H9 (cell line): ENCODE measurements around the gene TMEM240. TPM values are rescaled to one million over a fixed set of nuclear protein-coding genes. Genes with fewer than 3 reads are reported as not detected.

Experiments used
- DNase-seq: peaks from one replicate; pipeline ENCODE4 v3.0.0-alpha.2; 2017
- H2AFZ ChIP-seq: one replicate; pipeline ENCODE4 v1.6.1; 2013; ENCODE audit warnings: mild to moderate bottlenecking, low read length, control low read depth, moderate library complexity
- H2AK5ac ChIP-seq: 2 replicates; pipeline ENCODE4 v1.6.1; 2013; ENCODE audit warnings: low read length, control low read depth, mixed read lengths; ENCODE audit not compliant: insufficient read length
- H2BK120ac ChIP-seq: one replicate; pipeline ENCODE4 v1.6.1; 2013; ENCODE audit warnings: low read depth, mild to moderate bottlenecking, low read length, control low read depth, inconsistent platforms; ENCODE audit not compliant: poor library complexity, severe bottlenecking
- H2BK12ac ChIP-seq: 2 replicates; pipeline ENCODE4 v1.6.1; 2013; ENCODE audit warnings: low read length, control low read depth, mixed read lengths, low read depth; ENCODE audit not compliant: insufficient read length
- H2BK15ac ChIP-seq: 2 replicates; pipeline ENCODE4 v1.6.1; 2013; ENCODE audit warnings: low read depth, low read length, control low read depth
- H2BK20ac ChIP-seq: one replicate; pipeline ENCODE4 v1.6.1; 2013; ENCODE audit warnings: low read depth, mild to moderate bottlenecking, low read length, control low read depth, inconsistent platforms; ENCODE audit not compliant: poor library complexity, severe bottlenecking
- H2BK5ac ChIP-seq: 2 replicates; pipeline ENCODE4 v1.6.1; 2013; ENCODE audit warnings: low read length, control low read depth, mixed read lengths; ENCODE audit not compliant: insufficient read length
- H3K14ac ChIP-seq: 2 replicates; pipeline ENCODE4 v1.6.1; 2013; ENCODE audit warnings: low read length, control low read depth; ENCODE audit not compliant: insufficient read depth
- H3K18ac ChIP-seq: 2 replicates; pipeline ENCODE4 v1.6.1; 2013; ENCODE audit warnings: low read depth, mild to moderate bottlenecking, mixed read lengths, low read length, control low read depth; ENCODE audit not compliant: insufficient read length
- H3K23ac ChIP-seq: 2 replicates; pipeline ENCODE4 v1.6.1; 2013; ENCODE audit warnings: low read length, control low read depth, mixed read lengths, low read depth; ENCODE audit not compliant: insufficient read length
- H3K23me2 ChIP-seq: 2 replicates; pipeline ENCODE4 v1.6.1; 2013; ENCODE audit warnings: low read depth, mild to moderate bottlenecking, mixed read lengths, low read length, control low read depth; ENCODE audit not compliant: insufficient read length, poor library complexity, severe bottlenecking
- H3K27ac ChIP-seq: 2 replicates; pipeline ENCODE4 v1.5.1; 2013; ENCODE audit warnings: low read length, control low read depth, mixed read lengths, low read depth; ENCODE audit not compliant: insufficient read length
- H3K27me3 ChIP-seq: 2 replicates; pipeline ENCODE4 v1.6.1; 2013; ENCODE audit warnings: low read length, control low read depth, inconsistent platforms; ENCODE audit not compliant: insufficient read depth
- H3K4ac ChIP-seq: 2 replicates; pipeline ENCODE4 v1.6.1; 2013; ENCODE audit warnings: low read depth, mild to moderate bottlenecking, control low read depth, inconsistent platforms, low read length, moderate library complexity
- H3K4me1 ChIP-seq: 2 replicates; pipeline ENCODE4 v1.6.1; 2013; ENCODE audit warnings: low read length, control low read depth, inconsistent platforms; ENCODE audit not compliant: insufficient read depth
- H3K4me2 ChIP-seq: 2 replicates; pipeline ENCODE4 v1.6.1; 2013; ENCODE audit warnings: low read length, control low read depth, mixed read lengths; ENCODE audit not compliant: insufficient read length, insufficient read depth
- H3K56ac ChIP-seq: 2 replicates; pipeline ENCODE4 v1.6.1; 2013; ENCODE audit warnings: low read depth, mild to moderate bottlenecking, mixed read lengths, low read length, control low read depth; ENCODE audit not compliant: insufficient read length
- H3K79me1 ChIP-seq: 2 replicates; pipeline ENCODE4 v1.6.1; 2013; ENCODE audit warnings: low read depth, mild to moderate bottlenecking, moderate library complexity, low read length, control low read depth, inconsistent platforms; ENCODE audit not compliant: insufficient read depth, poor library complexity, severe bottlenecking
- H3K79me2 ChIP-seq: 2 replicates; pipeline ENCODE4 v1.6.1; 2013; ENCODE audit warnings: low read length, control low read depth, inconsistent platforms; ENCODE audit not compliant: insufficient read depth
- H3K9ac ChIP-seq: 2 replicates; pipeline ENCODE4 v1.6.1; 2013; ENCODE audit warnings: low read length, control low read depth, mixed read lengths; ENCODE audit not compliant: insufficient read length; ENCODE audit errors: extremely low read depth
- H3K9me3 ChIP-seq: one replicate; pipeline ENCODE4 v1.6.1; 2013; ENCODE audit warnings: low read depth, low read length, inconsistent platforms; ENCODE audit not compliant: control insufficient read depth
- H3T11ph ChIP-seq: one replicate; pipeline ENCODE4 v1.6.1; 2013; ENCODE audit warnings: mild to moderate bottlenecking, low read length, control low read depth, inconsistent platforms
- H4K20me1 ChIP-seq: one replicate; pipeline ENCODE4 v1.6.1; 2013; ENCODE audit not compliant: control insufficient read depth, insufficient read length, insufficient read depth
- H4K5ac ChIP-seq: 2 replicates; pipeline ENCODE4 v1.6.1; 2013; ENCODE audit warnings: low read depth, mild to moderate bottlenecking, mixed read lengths, low read length, control low read depth; ENCODE audit not compliant: insufficient read length
- H4K8ac ChIP-seq: replicated peaks from 2 replicates; pipeline ENCODE4 v1.6.1; 2013; ENCODE audit warnings: low read length, control low read depth, mixed read lengths, low read depth; ENCODE audit not compliant: insufficient read length
- H4K91ac ChIP-seq: 2 replicates; pipeline ENCODE4 v1.6.1; 2013; ENCODE audit warnings: low read depth, mild to moderate bottlenecking, moderate library complexity, mixed read lengths, low read length, control low read depth; ENCODE audit not compliant: insufficient read length
- H3K27ac Mint-ChIP-seq, 3 experiments: 2 replicates in 2 of 3; 3 replicates in 1 of 3; pipeline ENCODE4 v1.8.0; 2020 to 2021; ENCODE audit warnings: mixed read lengths in 3 of 3, mild to moderate bottlenecking in 1 of 3, moderate library complexity in 1 of 3
- H3K27me3 Mint-ChIP-seq: 2 replicates; pipeline ENCODE4 v1.8.0; 2021; ENCODE audit warnings: low read depth, mild to moderate bottlenecking, moderate library complexity, mixed read lengths
- H3K36me3 Mint-ChIP-seq, 3 experiments: 2 replicates in 2 of 3; 3 replicates in 1 of 3; pipeline ENCODE4 v1.8.0; 2020 to 2021; ENCODE audit warnings: low read depth in 3 of 3, mixed read lengths in 3 of 3; ENCODE audit not compliant: insufficient read depth in 1 of 3
- H3K4me1 Mint-ChIP-seq, 2 experiments: 2 replicates each; pipeline ENCODE4 v1.8.0; 2020; ENCODE audit warnings: mixed read lengths in 2 of 2
- H3K4me3 Mint-ChIP-seq, 2 experiments: 2 replicates in 1 of 2; 3 replicates in 1 of 2; pipeline ENCODE4 v1.8.0; 2020 to 2021; ENCODE audit warnings: mild to moderate bottlenecking in 2 of 2, mixed read lengths in 2 of 2, moderate library complexity in 1 of 2
- H3K9me3 Mint-ChIP-seq, 2 experiments: 2 replicates in 1 of 2; 3 replicates in 1 of 2; pipeline ENCODE4 v1.8.0; 2020; ENCODE audit warnings: mild to moderate bottlenecking in 2 of 2, mixed read lengths in 2 of 2, moderate library complexity in 1 of 2
- CTCF ChIP-seq: fragments of 200-600 bp; sonication (generic); conservative IDR thresholded peaks from 3 replicates; pipeline ENCODE4 v1.8.0; 2021; ENCODE audit warnings: antibody characterized with exemption, mild to moderate bottlenecking
- WGBS: extraction: QIAGEN DNeasy Blood & Tissue Kit; methylation state at CpG from one replicate; pipeline ENCODE4 v1.1.7; 2013; ENCODE audit warnings: missing lambda C conversion rate, low lambda C conversion rate, mixed read lengths; ENCODE audit not compliant: insufficient read length; ENCODE audit errors: extremely low coverage; 5-methylcytosine and 5-hydroxymethylcytosine counted together
- total RNA-seq: library from RNA; stranded (reverse); gene quantifications from 2 replicates; pipeline ENCODE4 v1.2.1, GENCODE V29; 2021

The TMEM240 gene
- total RNA-seq, 1 experiment from 2014 or later, result 8.7 TPM

- no peak overlapping the region for H2BK15ac ChIP-seq
- H2BK20ac ChIP-seq, result no peak overlapping the region
- Mint-ChIP-seq H3K4me1 (peaks cover 0 to 4% of the 10 kb centered on the region in 2 experiments; a peak in 2 of 4 replicates), H3K27ac (no peak overlapping the region), H3K27me3 (no peaks in the 10 kb centered on the region), H3K4me3 (no peak overlapping the region), H3K9me3 (peaks cover 7 to 8% of the 10 kb centered on the region in 2 experiments; a peak in 4 of 5 replicates), H3K36me3 (peaks cover 8 to 23% (median 14%) of the 10 kb centered on the region in 3 experiments)
- no peak overlapping the region for H2BK5ac ChIP-seq
- DNase-seq, result no peak
- H4K91ac ChIP-seq, result no peak overlapping the region
- no peaks in the 10 kb centered on the region for H4K20me1 ChIP-seq
- H3K4me2 ChIP-seq, result no peak overlapping the region
- TF ChIP-seq CTCF, result no peak
- H3K79me2 ChIP-seq, result no peaks in the 10 kb centered on the region
- H3K4ac ChIP-seq, result no peak overlapping the region
- no peak overlapping the region for H3K9ac ChIP-seq
- no peak overlapping the region for H3T11ph ChIP-seq
- H3K4me1 ChIP-seq, result no peaks in the 10 kb centered on the region
- no peak overlapping the region for H3K56ac ChIP-seq
- H4K5ac ChIP-seq, result no peak overlapping the region
- no CpG with 5 or more reads among the region's 66 CpGs for WGBS
- no peak overlapping the region for H3K18ac ChIP-seq
- H2BK120ac ChIP-seq, result no peak overlapping the region
- H3K23me2 ChIP-seq, result peaks cover 3% of the 10 kb centered on the region
- no peak overlapping the region for H2AK5ac ChIP-seq
- no peak overlapping the region for H2BK12ac ChIP-seq
- H3K27ac ChIP-seq, result no peak overlapping the region
- H3K79me1 ChIP-seq, result no peaks in the 10 kb centered on the region
- no peak overlapping the region for H3K14ac ChIP-seq
- no peak overlapping the region for H2AFZ ChIP-seq
- no peak overlapping the region for H3K23ac ChIP-seq
- H4K8ac ChIP-seq, result no peak overlapping the region
- H3K27me3 ChIP-seq, result no peaks in the 10 kb centered on the region
- H3K9me3 ChIP-seq, result no peaks in the 10 kb centered on the region
Observed at GRCh38 chr1:1535201-1536018, 5.0 kb downstream of the TMEM240 start.
